HG03469 (cell line): ENCODE data around the gene CNNM3.
"Not testable (repeated sequence)": the region's sequence is repeated elsewhere in the genome, so short reads cannot be mapped to it uniquely, and the experiment has no call there.

Source experiments
- ATAC-seq: cut with Tn5 transposase; IDR thresholded peaks from one replicate; pipeline ENCODE4 v1.9.1; 2021; ENCODE audit warnings: mild to moderate bottlenecking, moderate library complexity, moderate number of reproducible peaks; ENCODE audit not compliant: unreplicated experiment

Gene CNNM3

GRCh38 chr2:96798733-96799622, 17.1 kb upstream of the CNNM3 start:
- ATAC-seq, result no peak

- ATAC-seq, result no peak
Observed at GRCh38 chr2:96799623-96799935, 16.5 kb upstream of the CNNM3 start.

- no peak for ATAC-seq
Observed at GRCh38 chr2:96800061-96801004, 15.7 kb upstream of the CNNM3 start.

GRCh38 chr2:96801005-96801785, 14.9 kb upstream of the CNNM3 start:
- ATAC-seq, result peak; percentile 62

- ATAC-seq, result no peak
Observed at GRCh38 chr2:96801786-96802595, 14.1 kb upstream of the CNNM3 start.

- ATAC-seq, result no peak
Observed at GRCh38 chr2:96802721-96803120, 13.3 kb upstream of the CNNM3 start.

- no peak for ATAC-seq
Observed at GRCh38 chr2:96804986-96805385, 11.1 kb upstream of the CNNM3 start.

GRCh38 chr2:96805946-96806345, 10.1 kb upstream of the CNNM3 start:
- not testable (repeated sequence) for ATAC-seq

- no peak for ATAC-seq
Observed at GRCh38 chr2:96806468-96807126, 9.5 kb upstream of the CNNM3 start.

GRCh38 chr2:96807127-96807471, 9.0 kb upstream of the CNNM3 start:
- no peak for ATAC-seq

- ATAC-seq, result no peak
Observed at GRCh38 chr2:96808176-96808837, 7.8 kb upstream of the CNNM3 start.

- ATAC-seq, result no peak
Observed at GRCh38 chr2:96809216-96809882, 6.7 kb upstream of the CNNM3 start.

GRCh38 chr2:96809951-96810782, 5.9 kb upstream of the CNNM3 start:
- ATAC-seq, result no peak

- no peak for ATAC-seq
Observed at GRCh38 chr2:96810783-96811192, 5.3 kb upstream of the CNNM3 start.

- no peak for ATAC-seq
Observed at GRCh38 chr2:96811917-96812316, 4.2 kb upstream of the CNNM3 start.

GRCh38 chr2:96813656-96814055, 2.4 kb upstream of the CNNM3 start:
- no peak for ATAC-seq

- no peak for ATAC-seq
Observed at GRCh38 chr2:96815326-96816126, 542 bp upstream of the CNNM3 start.
